ENCODE measurements around the gene F10.
A peak's percentile ranks its signal among the peaks of the same experiment; 100 is the strongest.
"Not testable (repeated sequence)": the region's sequence is repeated elsewhere in the genome, so short reads cannot be mapped to it uniquely, and the experiment has no call there.

The F10 gene

GRCh38 chr13:113152984-113153809 is 30.6 kb downstream of the F10 start:
- no peak for DNase-seq (ENCODE audit: low spot score)

- DNase-seq (ENCODE audit: low spot score) = peak; percentile 92
Measured at GRCh38 chr13:113153810-113154748, 31.5 kb downstream of the F10 start.

GRCh38 chr13:113155201-113155600 is 32.6 kb downstream of the F10 start:
- DNase-seq (ENCODE audit: low spot score) = no peak

- no peak for DNase-seq (ENCODE audit: low spot score)
Measured at GRCh38 chr13:113155982-113156655, 33.5 kb downstream of the F10 start.

- no peak for DNase-seq (ENCODE audit: low spot score)
Measured at GRCh38 chr13:113157206-113157928, 34.8 kb downstream of the F10 start.

- DNase-seq (ENCODE audit: low spot score) = no peak
Measured at GRCh38 chr13:113157929-113158747, 35.5 kb downstream of the F10 start, which contains the start of gene PROZ. PROZ (plus strand) TSS chr13:113158648; CDS start chr13:113158661, 13 bp downstream.

- no peak for DNase-seq (ENCODE audit: low spot score)
Measured at GRCh38 chr13:113158946-113159345, 36.3 kb downstream of the F10 start.

GRCh38 chr13:113159701-113160100 is 37.1 kb downstream of the F10 start:
- no peak for DNase-seq (ENCODE audit: low spot score)

- DNase-seq (ENCODE audit: low spot score) = no peak
Measured at GRCh38 chr13:113160983-113161382, 38.4 kb downstream of the F10 start.

- DNase-seq (ENCODE audit: low spot score) = no peak
Measured at GRCh38 chr13:113161433-113161832, 38.8 kb downstream of the F10 start.

GRCh38 chr13:113161975-113162374 is 39.4 kb downstream of the F10 start:
- not testable (repeated sequence) for DNase-seq (ENCODE audit: low spot score)

- no peak for DNase-seq (ENCODE audit: low spot score)
Measured at GRCh38 chr13:113162783-113163685, 40.4 kb downstream of the F10 start.

GRCh38 chr13:113164492-113164891 is 41.9 kb downstream of the F10 start:
- no peak for DNase-seq (ENCODE audit: low spot score)

GRCh38 chr13:113166266-113166665 is 43.7 kb downstream of the F10 start:
- DNase-seq (ENCODE audit: low spot score) = no peak

- no peak for DNase-seq (ENCODE audit: low spot score)
Measured at GRCh38 chr13:113166681-113167080, 44.1 kb downstream of the F10 start.

- no peak for DNase-seq (ENCODE audit: low spot score)
Measured at GRCh38 chr13:113167155-113167554, 44.6 kb downstream of the F10 start.

- no peak for DNase-seq (ENCODE audit: low spot score)
Measured at GRCh38 chr13:113167575-113167974, 45.0 kb downstream of the F10 start.

GRCh38 chr13:113168211-113168610 is 45.6 kb downstream of the F10 start:
- DNase-seq (ENCODE audit: low spot score) = no peak

Data from AG08396 (cell line).